Liver (tissue), 9 donors: ENCODE measurements around the gene PTPN14. TPM values are rescaled to one million over a fixed set of nuclear protein-coding genes. Genes with fewer than 3 reads are reported as not detected.

Experiments used
- DNase-seq: peaks from one replicate; pipeline ENCODE4 v3.0.0-alpha.2; 2017; ENCODE audit warnings: low spot score
- H3K27ac ChIP-seq, 2 donors: one replicate each; pipeline ENCODE4 v1.7.0; 2013; ENCODE audit warnings: inconsistent platforms in 2 of 2, low read length in 2 of 2, control low read depth in 1 of 2, low read depth in 1 of 2, mild to moderate bottlenecking in 1 of 2
- H3K27me3 ChIP-seq, 4 donors: one replicate each; pipeline versions ENCODE4 v1.6.1 to v1.7.0; 2013; ENCODE audit warnings: low read length in 3 of 4, inconsistent platforms in 1 of 4, mild to moderate bottlenecking in 1 of 4, moderate library complexity in 1 of 4; ENCODE audit not compliant: control insufficient read depth in 4 of 4, insufficient read depth in 4 of 4
- H3K36me3 ChIP-seq, 4 donors: one replicate each; pipeline versions ENCODE4 v1.6.1 to v1.7.0; 2013; ENCODE audit warnings: low read length in 3 of 4, mild to moderate bottlenecking in 3 of 4, low read depth in 1 of 4, moderate library complexity in 1 of 4; ENCODE audit not compliant: control insufficient read depth in 4 of 4, insufficient read depth in 3 of 4
- H3K4me1 ChIP-seq, 4 donors: one replicate each; pipeline versions ENCODE4 v1.6.1 to v1.7.0; 2013; ENCODE audit warnings: low read length in 3 of 4, mild to moderate bottlenecking in 3 of 4, moderate library complexity in 1 of 4; ENCODE audit not compliant: control insufficient read depth in 4 of 4, insufficient read depth in 4 of 4
- H3K4me3 ChIP-seq, 3 donors: one replicate each; pipeline versions ENCODE4 v1.6.1 to v1.7.0; 2013; ENCODE audit warnings: low read length in 3 of 3, control low read depth in 1 of 3, low read depth in 1 of 3, mild to moderate bottlenecking in 1 of 3
- H3K9ac ChIP-seq, 2 donors: one replicate each; pipeline ENCODE4 v1.7.0; 2013; ENCODE audit warnings: low read length in 2 of 2, mild to moderate bottlenecking in 2 of 2, moderate library complexity in 2 of 2, control low read depth in 1 of 2, low read depth in 1 of 2
- H3K9me3 ChIP-seq, 4 donors: one replicate each; pipeline versions ENCODE4 v1.6.1 to v1.7.0; 2013; ENCODE audit warnings: low read length in 3 of 4; ENCODE audit not compliant: control insufficient read depth in 4 of 4
- EGR1 ChIP-seq, 2 donors: IDR thresholded peaks; 2 replicates each; pipeline ENCODE4 v1.6.1; 2016 to 2018; ENCODE audit warnings: antibody characterized with exemption in 2 of 2, low read depth in 2 of 2
- FOXA1 ChIP-seq: IDR thresholded peaks from 2 replicates; pipeline ENCODE4 v1.6.1; 2016; ENCODE audit warnings: antibody characterized with exemption
- FOXA2 ChIP-seq: IDR thresholded peaks from 2 replicates; pipeline ENCODE4 v1.6.1; 2016; ENCODE audit warnings: antibody characterized with exemption
- GABPA ChIP-seq, 2 donors: IDR thresholded peaks in 1 of 2; conservative IDR thresholded peaks in 1 of 2; 2 replicates each; pipeline ENCODE4 v1.6.1; 2016; ENCODE audit warnings: antibody characterized with exemption in 2 of 2, mild to moderate bottlenecking in 1 of 2, moderate library complexity in 1 of 2
- HNF4A ChIP-seq, 2 donors: conservative IDR thresholded peaks; 2 replicates each; pipeline ENCODE4 v1.6.1; 2016; ENCODE audit warnings: antibody characterized with exemption in 2 of 2, mild to moderate bottlenecking in 2 of 2
- HNF4G ChIP-seq: IDR thresholded peaks from 2 replicates; pipeline ENCODE4 v1.6.1; 2016; ENCODE audit warnings: antibody characterized with exemption
- JUND ChIP-seq, 2 donors: IDR thresholded peaks; 2 replicates each; pipeline ENCODE4 v1.6.1; 2016; ENCODE audit warnings: antibody characterized with exemption in 2 of 2
- NR2F2 ChIP-seq: IDR thresholded peaks from 2 replicates; pipeline ENCODE4 v1.6.1; 2016; ENCODE audit warnings: antibody characterized with exemption
- RAD21 ChIP-seq, 2 donors: IDR thresholded peaks; 2 replicates each; pipeline ENCODE4 v1.6.1; 2016; ENCODE audit warnings: antibody characterized with exemption in 2 of 2, mild to moderate bottlenecking in 2 of 2
- RXRA ChIP-seq, 2 donors: IDR thresholded peaks; 2 replicates each; pipeline ENCODE4 v1.6.1; 2017 to 2018; ENCODE audit warnings: antibody characterized with exemption in 2 of 2, mild to moderate bottlenecking in 1 of 2
- SP1 ChIP-seq: IDR thresholded peaks from 2 replicates; pipeline ENCODE4 v1.6.1; 2018; ENCODE audit warnings: antibody characterized with exemption, mild to moderate bottlenecking
- YY1 ChIP-seq: IDR thresholded peaks from 2 replicates; pipeline ENCODE4 v1.6.1; 2016; ENCODE audit warnings: antibody characterized with exemption, mild to moderate bottlenecking
- WGBS: extraction: QIAGEN DNeasy Blood & Tissue Kit; methylation state at CpG from one replicate; pipeline ENCODE4 v1.1.7; 2013; 5-methylcytosine and 5-hydroxymethylcytosine counted together
- polyA plus RNA-seq, 2 donors: library from polyadenylated mRNA; stranded (reverse) in 1 of 2; unstranded in 1 of 2; fragments of 200-250 nt in 1 of 2; fragments of >200 nt in 1 of 2; fragmentation: Nextera tagmentation in 1 of 2; extraction: Ambion mirVana in 1 of 2; gene quantifications; one replicate each; pipeline versions ENCODE4 v1.2.1 to v1.2.3, GENCODE V29; 2013 to 2015
- total RNA-seq, 2 donors: library from RNA; depleted of rRNA; stranded (reverse); fragments of >200 nt; gene quantifications; one replicate each; pipeline ENCODE4 v1.2.3, GENCODE V29; 2014
- TF ChIP-seq, protein P1 (sequence below): IDR thresholded peaks from 2 replicates; pipeline ENCODE4 v1.6.1; 2016; ENCODE audit warnings: antibody characterized with exemption
- TF ChIP-seq, protein P2 (sequence below): fragments of 150-350 bp; IDR thresholded peaks from 2 replicates; pipeline ENCODE4 v1.5.1; 2017; ENCODE audit warnings: improper control_type of control experiment, low read depth, low read length; ENCODE audit not compliant: missing input control
- TF ChIP-seq, protein P3 (sequence below): IDR thresholded peaks from 2 replicates; pipeline ENCODE4 v1.6.1; 2016; ENCODE audit warnings: antibody characterized with exemption
- TF ChIP-seq, protein P4 (sequence below): IDR thresholded peaks from 2 replicates; pipeline ENCODE4 v1.6.1; 2016; ENCODE audit warnings: antibody characterized with exemption, mild to moderate bottlenecking
- TF ChIP-seq, protein P5 (sequence below): IDR thresholded peaks from 2 replicates; pipeline ENCODE4 v1.6.1; 2016; ENCODE audit warnings: antibody characterized with exemption
- donor health status: healthy.
- donor health status: healthy.
- donor health status: healthy.
- donor health status: healthy.
- donor health status: healthy.

PTPN14 gene
- total and polyA plus RNA-seq, 4 donors, result 0.54 to 3.2 (median 1.5) TPM

DNA sequence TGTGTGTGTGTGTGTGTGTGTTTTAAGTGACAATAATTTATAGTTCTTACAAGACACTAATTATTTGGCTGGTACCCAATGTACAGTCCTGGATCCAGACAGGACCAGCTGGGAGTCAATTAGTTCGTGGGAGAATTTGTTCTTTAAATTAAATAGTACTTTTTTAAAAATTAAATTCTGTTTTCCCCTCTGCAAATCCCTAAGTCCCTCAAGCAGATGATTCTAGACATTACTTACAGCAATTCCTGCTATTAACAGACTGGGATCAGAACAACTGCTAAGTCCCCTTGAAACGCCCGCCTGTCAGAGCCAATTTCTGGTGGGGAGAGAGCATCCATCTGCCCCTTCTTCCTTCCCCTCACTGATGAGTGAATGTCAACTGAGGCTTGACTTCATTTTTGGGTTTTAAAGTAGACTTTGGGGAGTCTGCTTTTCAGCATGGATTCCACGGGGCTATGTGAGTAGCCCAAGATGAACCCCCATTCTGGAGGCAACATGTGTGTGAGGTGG, 186.6 kb downstream of the PTPN14 start:
- 92% methylated on average over 4 of the region's 4 CpGs for WGBS
- TF ChIP-seq GABPA (IDR thresholded peaks at IDR 0.05 in 1 of 2, conservative IDR thresholded peaks at IDR 0.05 in 1 of 2) (no peak), FOXA2 (no peak), RXRA (IDR thresholded peaks at IDR 0.05) (no peak), FOXA1 (no peak), JUND (IDR thresholded peaks at IDR 0.05) (no peak)
- TF ChIP-seq, protein P1, sequence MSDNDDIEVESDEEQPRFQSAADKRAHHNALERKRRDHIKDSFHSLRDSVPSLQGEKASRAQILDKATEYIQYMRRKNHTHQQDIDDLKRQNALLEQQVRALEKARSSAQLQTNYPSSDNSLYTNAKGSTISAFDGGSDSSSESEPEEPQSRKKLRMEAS, result no peak
- TF ChIP-seq, protein P2, sequence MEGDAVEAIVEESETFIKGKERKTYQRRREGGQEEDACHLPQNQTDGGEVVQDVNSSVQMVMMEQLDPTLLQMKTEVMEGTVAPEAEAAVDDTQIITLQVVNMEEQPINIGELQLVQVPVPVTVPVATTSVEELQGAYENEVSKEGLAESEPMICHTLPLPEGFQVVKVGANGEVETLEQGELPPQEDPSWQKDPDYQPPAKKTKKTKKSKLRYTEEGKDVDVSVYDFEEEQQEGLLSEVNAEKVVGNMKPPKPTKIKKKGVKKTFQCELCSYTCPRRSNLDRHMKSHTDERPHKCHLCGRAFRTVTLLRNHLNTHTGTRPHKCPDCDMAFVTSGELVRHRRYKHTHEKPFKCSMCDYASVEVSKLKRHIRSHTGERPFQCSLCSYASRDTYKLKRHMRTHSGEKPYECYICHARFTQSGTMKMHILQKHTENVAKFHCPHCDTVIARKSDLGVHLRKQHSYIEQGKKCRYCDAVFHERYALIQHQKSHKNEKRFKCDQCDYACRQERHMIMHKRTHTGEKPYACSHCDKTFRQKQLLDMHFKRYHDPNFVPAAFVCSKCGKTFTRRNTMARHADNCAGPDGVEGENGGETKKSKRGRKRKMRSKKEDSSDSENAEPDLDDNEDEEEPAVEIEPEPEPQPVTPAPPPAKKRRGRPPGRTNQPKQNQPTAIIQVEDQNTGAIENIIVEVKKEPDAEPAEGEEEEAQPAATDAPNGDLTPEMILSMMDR, result no peak
- Histone ChIP-seq H3K27ac (no peak overlapping the region), H3K9me3 (no peaks in the 10 kb centered on the region), H3K4me3 (no peak overlapping the region), H3K9ac (no peak overlapping the region), H3K27me3 (no peaks in the 10 kb centered on the region), H3K36me3 (no peaks in the 10 kb centered on the region), H3K4me1 (no peaks in the 10 kb centered on the region)
- DNase-seq, result no peak

DNA sequence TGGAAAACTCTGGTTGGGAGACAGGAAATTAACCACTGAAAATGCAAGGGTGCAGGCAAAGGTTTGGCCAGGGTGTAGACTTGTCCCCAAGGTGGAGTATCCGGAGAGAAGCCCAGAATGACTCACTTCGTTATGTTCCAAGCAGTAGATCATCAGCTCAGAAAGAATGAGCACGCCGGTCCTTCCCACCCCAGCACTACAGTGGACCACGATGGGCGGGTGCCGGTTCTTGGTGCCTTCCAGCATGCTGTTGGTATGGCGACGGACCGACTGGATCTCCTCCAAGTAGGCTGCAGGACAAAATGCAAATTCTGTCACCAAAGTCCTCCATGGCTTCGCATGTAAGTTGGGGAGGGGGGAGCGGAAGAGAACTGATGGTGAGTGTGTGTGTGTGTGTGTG, 187.0 kb downstream of the PTPN14 start:
- Histone ChIP-seq H3K36me3 (no peaks in the 10 kb centered on the region), H3K4me1 (no peaks in the 10 kb centered on the region), H3K27me3 (no peaks in the 10 kb centered on the region), H3K4me3 (no peak overlapping the region), H3K27ac (no peak overlapping the region), H3K9ac (no peak overlapping the region), H3K9me3 (no peaks in the 10 kb centered on the region)
- WGBS, result 94% methylated on average over 12 of the region's 12 CpGs
- TF ChIP-seq, protein P3, sequence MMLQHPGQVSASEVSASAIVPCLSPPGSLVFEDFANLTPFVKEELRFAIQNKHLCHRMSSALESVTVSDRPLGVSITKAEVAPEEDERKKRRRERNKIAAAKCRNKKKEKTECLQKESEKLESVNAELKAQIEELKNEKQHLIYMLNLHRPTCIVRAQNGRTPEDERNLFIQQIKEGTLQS, result no peak
- TF ChIP-seq GABPA (IDR thresholded peaks at IDR 0.05 in 1 of 2, conservative IDR thresholded peaks at IDR 0.05 in 1 of 2), result no peak
- TF ChIP-seq, protein P4, sequence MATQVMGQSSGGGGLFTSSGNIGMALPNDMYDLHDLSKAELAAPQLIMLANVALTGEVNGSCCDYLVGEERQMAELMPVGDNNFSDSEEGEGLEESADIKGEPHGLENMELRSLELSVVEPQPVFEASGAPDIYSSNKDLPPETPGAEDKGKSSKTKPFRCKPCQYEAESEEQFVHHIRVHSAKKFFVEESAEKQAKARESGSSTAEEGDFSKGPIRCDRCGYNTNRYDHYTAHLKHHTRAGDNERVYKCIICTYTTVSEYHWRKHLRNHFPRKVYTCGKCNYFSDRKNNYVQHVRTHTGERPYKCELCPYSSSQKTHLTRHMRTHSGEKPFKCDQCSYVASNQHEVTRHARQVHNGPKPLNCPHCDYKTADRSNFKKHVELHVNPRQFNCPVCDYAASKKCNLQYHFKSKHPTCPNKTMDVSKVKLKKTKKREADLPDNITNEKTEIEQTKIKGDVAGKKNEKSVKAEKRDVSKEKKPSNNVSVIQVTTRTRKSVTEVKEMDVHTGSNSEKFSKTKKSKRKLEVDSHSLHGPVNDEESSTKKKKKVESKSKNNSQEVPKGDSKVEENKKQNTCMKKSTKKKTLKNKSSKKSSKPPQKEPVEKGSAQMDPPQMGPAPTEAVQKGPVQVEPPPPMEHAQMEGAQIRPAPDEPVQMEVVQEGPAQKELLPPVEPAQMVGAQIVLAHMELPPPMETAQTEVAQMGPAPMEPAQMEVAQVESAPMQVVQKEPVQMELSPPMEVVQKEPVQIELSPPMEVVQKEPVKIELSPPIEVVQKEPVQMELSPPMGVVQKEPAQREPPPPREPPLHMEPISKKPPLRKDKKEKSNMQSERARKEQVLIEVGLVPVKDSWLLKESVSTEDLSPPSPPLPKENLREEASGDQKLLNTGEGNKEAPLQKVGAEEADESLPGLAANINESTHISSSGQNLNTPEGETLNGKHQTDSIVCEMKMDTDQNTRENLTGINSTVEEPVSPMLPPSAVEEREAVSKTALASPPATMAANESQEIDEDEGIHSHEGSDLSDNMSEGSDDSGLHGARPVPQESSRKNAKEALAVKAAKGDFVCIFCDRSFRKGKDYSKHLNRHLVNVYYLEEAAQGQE, result no peak
- TF ChIP-seq EGR1 (IDR thresholded peaks at IDR 0.05; ENCODE audit: low read depth in 2 of 2), result no peak
- no peak for TF ChIP-seq FOXA2
- TF ChIP-seq, protein P2, result no peak
- no peak for TF ChIP-seq YY1
- TF ChIP-seq, protein P5, sequence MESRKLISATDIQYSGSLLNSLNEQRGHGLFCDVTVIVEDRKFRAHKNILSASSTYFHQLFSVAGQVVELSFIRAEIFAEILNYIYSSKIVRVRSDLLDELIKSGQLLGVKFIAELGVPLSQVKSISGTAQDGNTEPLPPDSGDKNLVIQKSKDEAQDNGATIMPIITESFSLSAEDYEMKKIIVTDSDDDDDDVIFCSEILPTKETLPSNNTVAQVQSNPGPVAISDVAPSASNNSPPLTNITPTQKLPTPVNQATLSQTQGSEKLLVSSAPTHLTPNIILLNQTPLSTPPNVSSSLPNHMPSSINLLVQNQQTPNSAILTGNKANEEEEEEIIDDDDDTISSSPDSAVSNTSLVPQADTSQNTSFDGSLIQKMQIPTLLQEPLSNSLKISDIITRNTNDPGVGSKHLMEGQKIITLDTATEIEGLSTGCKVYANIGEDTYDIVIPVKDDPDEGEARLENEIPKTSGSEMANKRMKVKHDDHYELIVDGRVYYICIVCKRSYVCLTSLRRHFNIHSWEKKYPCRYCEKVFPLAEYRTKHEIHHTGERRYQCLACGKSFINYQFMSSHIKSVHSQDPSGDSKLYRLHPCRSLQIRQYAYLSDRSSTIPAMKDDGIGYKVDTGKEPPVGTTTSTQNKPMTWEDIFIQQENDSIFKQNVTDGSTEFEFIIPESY, result no peak
- TF ChIP-seq SP1, result no peak
- TF ChIP-seq RXRA (IDR thresholded peaks at IDR 0.05), result no peak
- no peak for TF ChIP-seq FOXA1
- TF ChIP-seq HNF4A (conservative IDR thresholded peaks at IDR 0.05), result no peak
- TF ChIP-seq RAD21 (IDR thresholded peaks at IDR 0.05), result no peak
- TF ChIP-seq NR2F2, result no peak
- TF ChIP-seq JUND (IDR thresholded peaks at IDR 0.05), result no peak
- no peak for TF ChIP-seq HNF4G
- TF ChIP-seq, protein P1, result no peak
- DNase-seq, result no peak
